Heart right ventricle (tissue), 16 donors: ENCODE data around the gene IRF2BPL. TPM values are rescaled to one million over a fixed set of nuclear protein-coding genes. Genes with fewer than 3 reads are reported as not detected.

ENCODE experiments used
- ATAC-seq, 8 donors: fragments of 200-7000 bp; cut with Tn5 transposase; one replicate each; pipeline ENCODE4 v1.9.1; 2020; ENCODE audit warnings: mild to moderate bottlenecking in 8 of 8, moderate library complexity in 8 of 8, moderate number of reproducible peaks in 1 of 8
- DNase-seq, 2 donors: peaks; one replicate each; pipeline ENCODE4 v3.0.0-alpha.2; 2020
- H3K27ac ChIP-seq, 10 donors: fragments of 200-600 bp; sonication (generic) in 2 of 10; one replicate each; pipeline versions ENCODE4 v1.5.0 to v1.8.0; 2020 to 2022; ENCODE audit warnings: mild to moderate bottlenecking in 3 of 10
- H3K27me3 ChIP-seq, 7 donors: fragments of 200-600 bp; one replicate each; pipeline ENCODE4 v1.8.0; 2021 to 2022; ENCODE audit warnings: mild to moderate bottlenecking in 2 of 7
- H3K36me3 ChIP-seq, 9 donors: fragments of 200-600 bp; sonication (generic) in 1 of 9; one replicate each; pipeline versions ENCODE4 v1.5.0 to v1.8.0; 2020 to 2022; ENCODE audit warnings: mild to moderate bottlenecking in 2 of 9
- H3K4me1 ChIP-seq, 9 donors: fragments of 200-600 bp; sonication (generic) in 1 of 9; one replicate each; pipeline versions ENCODE4 v1.5.0 to v1.8.0; 2020 to 2022; ENCODE audit warnings: mild to moderate bottlenecking in 4 of 9
- H3K4me3 ChIP-seq, 10 donors: fragments of 200-600 bp; sonication (generic) in 2 of 10; one replicate each; pipeline versions ENCODE4 v1.5.0 to v1.8.0; 2020 to 2022; ENCODE audit warnings: mild to moderate bottlenecking in 7 of 10, moderate library complexity in 2 of 10
- H3K9me3 ChIP-seq, 11 donors: fragments of 200-600 bp in 10 of 11; sonication (generic) in 2 of 11; one replicate each; pipeline versions ENCODE4 v1.5.0 to v1.8.0; 2013 to 2022; ENCODE audit warnings: mild to moderate bottlenecking in 2 of 11, control low read depth in 1 of 11, moderate library complexity in 1 of 11
- CTCF ChIP-seq, 9 donors: fragments of 200-600 bp; sonication (generic) in 2 of 9; IDR thresholded peaks; one replicate each; pipeline versions ENCODE4 v1.5.0 to v1.8.0; 2021 to 2022; ENCODE audit warnings: antibody characterized with exemption in 9 of 9, mild to moderate bottlenecking in 5 of 9, moderate library complexity in 1 of 9
- WGBS, 2 donors: extraction: QIAGEN DNeasy Blood & Tissue Kit; methylation state at CpG; one replicate each; pipeline ENCODE4 v1.1.7; 2013; ENCODE audit warnings: inconsistent platforms in 1 of 2; 5-methylcytosine and 5-hydroxymethylcytosine counted together
- intact Hi-C, 10 donors: fragments of 100-400 bp; cut with DNase I; formaldehyde crosslinking; loops; one replicate each; pipeline versions ENCODE4 v1.11.1 to v1.14.2; 2022
- polyA plus RNA-seq, 2 donors: library from polyadenylated mRNA; stranded (reverse); fragments of 200-250 nt; gene quantifications; one replicate each; pipeline ENCODE4 v1.2.3, GENCODE V29; 2013
- total RNA-seq, 10 donors: library from RNA; stranded (reverse); fragmentation: NEBNext Ultra II Directional in 3 of 10; extraction: Animal tissue kit (Norgen Biotek cat#: 25700) in 3 of 10; gene quantifications; one replicate each; pipeline versions ENCODE4 v1.2.1 to v1.2.4, GENCODE V29; 2021 to 2023
- donor health status: Arrhythmogenic right ventricular cardiomyopathy.
- donor health status: ischemic (EF 13 %, LVEDD 7.1; RV severe dilation, severe dysfunction).
- donor health status: healthy with polysubstance abuse.
- donor health status: DM: no; HTN: yes; CAD: no.
- donor health status: DM: no; HTN: no; CAD: no.
- donor health status: ischemic (EF 25% LVEDD 6.9; RV normal size, moderate dysfunction).
- donor health status: ischemic (EF 25% LVEDD 5.7; RV mildly dilated, moderate dysfunction).
- donor health status: healthy.
- donor health status: DM: yes; HTN: yes; CAD: no.
- donor health status: Ischemic cardiomyopathy.
- donor health status: ischemic (EF 35%, LVEDD 5.7; RV mildly dilated, moderate dysfunction).
- donor health status: nonischemic (EF 11% LVEDD 7.7; RV severe dilation, severe dysfunction).
- donor health status: DM: yes; HTN: yes; CAD: no.
- donor health status: PGD.
- donor health status: ischemic (EF 29% LVEDD 5.4; RV normal size, mild dysfunction).
- donor health status: nonischemic (EF 23%, LVEDD 6.1; RV moderate dilation, normal function).

The IRF2BPL gene
- total and polyA plus RNA-seq, 12 donors, result 6.6 to 66.6 (median 34.7) TPM

GRCh38 chr14:77008541-77008940 is 20.0 kb downstream of the IRF2BPL start:
- Histone ChIP-seq H3K9me3 (no peaks in the 10 kb centered on the region), H3K36me3 (no peaks in the 10 kb centered on the region), H3K27ac (peak overlapping the region in 6 of 10 donors; percentile 33 to 69 (median 56)), H3K4me1 (peaks cover 0 to 25% (median 15%) of the 10 kb centered on the region in 9 donors), H3K27me3 (no peaks in the 10 kb centered on the region), H3K4me3 (no peak overlapping the region)
- WGBS, 2 donors, result 92 to 93% methylated on average over 4 of the region's 4 CpGs
- intact Hi-C loops, result no loop called here
- DNase-seq (no peak), ATAC-seq (no peak)
- no peak for TF ChIP-seq CTCF (IDR thresholded peaks at IDR 0.05)

GRCh38 chr14:77007975-77008421 is 20.5 kb downstream of the IRF2BPL start:
- ATAC-seq (peak; percentile 66 to 86 (median 82)), DNase-seq (peak; percentile 56 to 57)
- no peaks in the 10 kb centered on the region for H3K36me3 ChIP-seq
- intact Hi-C loops, result no loop called here
- peak overlapping the region in 6 of 10 donors; percentile 33 to 69 (median 56) for H3K27ac ChIP-seq
- H3K9me3 ChIP-seq, result no peaks in the 10 kb centered on the region
- no peaks in the 10 kb centered on the region for H3K27me3 ChIP-seq
- TF ChIP-seq CTCF (IDR thresholded peaks at IDR 0.05), result no peak
- H3K4me3 ChIP-seq, result no peak overlapping the region
- H3K4me1 ChIP-seq, result peaks cover 0 to 23% (median 15%) of the 10 kb centered on the region in 9 donors
- whole genome bisulfite sequencing, 2 donors, result 32 to 49% methylated on average over 3 of the region's 3 CpGs

- Histone ChIP-seq H3K9me3 (no peaks in the 10 kb centered on the region), H3K36me3 (no peaks in the 10 kb centered on the region), H3K4me3 (no peak overlapping the region), H3K4me1 (peaks cover 0 to 23% (median 13%) of the 10 kb centered on the region in 9 donors), H3K27ac (peak overlapping the region in 7 of 10 donors; percentile 28 to 69 (median 47)), H3K27me3 (no peaks in the 10 kb centered on the region)
- no peak for ATAC-seq
- DNase-seq, result no peak
- TF ChIP-seq CTCF (IDR thresholded peaks at IDR 0.05), result no peak
- 83 to 86% methylated on average over 18 of the region's 18 CpGs for WGBS, 2 donors
- intact Hi-C loops, result no loop called here
These were observed 21.1 kb downstream of the IRF2BPL start for GRCh38 chr14:77007183-77007974.

GRCh38 chr14:77006132-77006531 is 22.4 kb downstream of the IRF2BPL start:
- intact Hi-C loops, result no loop called here
- no peak for TF ChIP-seq CTCF (IDR thresholded peaks at IDR 0.05)
- no peak overlapping the region for H3K27ac ChIP-seq
- no peak overlapping the region for H3K4me3 ChIP-seq
- DNase-seq, result no peak
- no peak for ATAC-seq
- 88% methylated on average over 9 of the region's 9 CpGs for WGBS, 2 donors
- H3K27me3 ChIP-seq, result no peaks in the 10 kb centered on the region
- no peaks in the 10 kb centered on the region for H3K36me3 ChIP-seq
- H3K9me3 ChIP-seq, result no peaks in the 10 kb centered on the region
- H3K4me1 ChIP-seq, result peaks cover 0 to 19% (median 13%) of the 10 kb centered on the region in 9 donors
